ENCODE measurements around the gene LRRC9. TPM values are rescaled to one million over a fixed set of nuclear protein-coding genes. Genes with fewer than 3 reads are reported as not detected.

The LRRC9 gene
- total RNA-seq, 4 donors from 2014 or later: 2.1 TPM; not detected in 3

DNA sequence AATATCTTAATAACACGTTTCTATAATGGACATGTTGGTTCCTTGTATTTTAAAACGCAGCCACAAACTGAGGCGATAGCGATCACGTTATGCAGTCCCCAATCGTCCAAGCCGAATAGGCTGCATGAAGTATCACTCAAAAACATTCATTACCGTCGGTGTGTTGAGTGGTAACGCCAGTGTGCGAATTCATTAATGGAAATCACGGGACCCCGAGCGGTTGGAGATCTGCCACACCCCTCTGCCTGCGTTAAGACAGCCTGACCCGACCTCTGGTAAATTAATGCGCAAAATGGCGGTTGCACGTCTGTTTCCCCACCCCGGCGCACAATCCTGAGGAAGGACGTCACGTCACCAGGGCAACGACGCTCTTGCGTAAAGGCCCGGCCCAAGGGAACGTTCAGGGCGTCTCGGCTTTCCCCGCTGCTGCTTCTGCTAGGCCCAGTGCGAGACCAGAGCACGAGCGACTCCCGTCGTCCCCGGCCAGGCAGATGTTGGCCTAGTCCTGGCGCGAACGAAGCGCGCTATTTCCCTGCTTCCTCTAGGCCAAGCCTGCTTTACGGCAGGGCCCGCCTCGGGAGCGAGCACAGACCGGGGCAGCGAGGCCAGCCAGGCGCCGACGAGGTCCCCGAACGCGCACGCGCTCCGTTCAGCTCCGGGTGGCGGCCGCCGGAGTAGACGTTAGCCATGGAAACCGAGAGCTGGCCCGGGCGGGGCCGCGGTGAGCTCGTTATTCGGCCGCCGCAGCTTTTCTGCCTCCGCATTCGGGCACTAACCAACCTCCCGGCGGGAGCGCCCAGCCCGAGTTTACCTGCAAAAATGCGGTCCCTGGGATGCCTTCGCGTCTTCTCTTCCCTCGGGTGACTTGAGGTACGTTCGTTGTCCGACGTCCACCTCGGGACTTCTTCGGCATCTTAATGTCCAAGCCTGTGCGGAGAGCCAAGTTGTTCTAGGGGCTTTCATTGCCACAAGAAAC is 171.9 kb downstream of the LRRC9 start, which contains the start of gene PCNX4:
PCNX4 (plus strand) TSS at position 374 of the 976 bp plus-strand sequence. CDS start 15,716 bp downstream, outside the sequence.
- Histone ChIP-seq H3K27me3 (no peaks in the 10 kb centered on the region), H3K4me3 (peak within 1 kb of the TSS; percentile 52 to 89), H3K27ac (peak within 1 kb of the TSS; percentile 93 to 98), H3K9me3 (no peaks in the 10 kb centered on the region), H3K36me3 (no peaks in the 10 kb centered on the region), H3K4me1 (no peaks in the 10 kb centered on the region)
- TF ChIP-seq, protein P1, sequence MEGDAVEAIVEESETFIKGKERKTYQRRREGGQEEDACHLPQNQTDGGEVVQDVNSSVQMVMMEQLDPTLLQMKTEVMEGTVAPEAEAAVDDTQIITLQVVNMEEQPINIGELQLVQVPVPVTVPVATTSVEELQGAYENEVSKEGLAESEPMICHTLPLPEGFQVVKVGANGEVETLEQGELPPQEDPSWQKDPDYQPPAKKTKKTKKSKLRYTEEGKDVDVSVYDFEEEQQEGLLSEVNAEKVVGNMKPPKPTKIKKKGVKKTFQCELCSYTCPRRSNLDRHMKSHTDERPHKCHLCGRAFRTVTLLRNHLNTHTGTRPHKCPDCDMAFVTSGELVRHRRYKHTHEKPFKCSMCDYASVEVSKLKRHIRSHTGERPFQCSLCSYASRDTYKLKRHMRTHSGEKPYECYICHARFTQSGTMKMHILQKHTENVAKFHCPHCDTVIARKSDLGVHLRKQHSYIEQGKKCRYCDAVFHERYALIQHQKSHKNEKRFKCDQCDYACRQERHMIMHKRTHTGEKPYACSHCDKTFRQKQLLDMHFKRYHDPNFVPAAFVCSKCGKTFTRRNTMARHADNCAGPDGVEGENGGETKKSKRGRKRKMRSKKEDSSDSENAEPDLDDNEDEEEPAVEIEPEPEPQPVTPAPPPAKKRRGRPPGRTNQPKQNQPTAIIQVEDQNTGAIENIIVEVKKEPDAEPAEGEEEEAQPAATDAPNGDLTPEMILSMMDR (IDR thresholded peaks at IDR 0.05): peak in 1 of 4 experiments; percentile 8
- peak; percentile 92 to 94 for TF ChIP-seq POLR2A (IDR thresholded peaks at IDR 0.05)
- intact Hi-C loops (cut with DNase I; ENCODE audit: low total_unique reads): loop anchor here (10.0 kb wide), 1 partner anchor 73 kb away; the partner anchor contains the start of gene DHRS7
- peak; percentile 96 to 98 for DNase-seq

GRCh38 chr14:60092526-60092920 is 172.6 kb downstream of the LRRC9 start:
- DNase-seq: peak in 1 of 2 donors; percentile 29
- TF ChIP-seq, protein P1 (IDR thresholded peaks at IDR 0.05): no peak
- no peak for TF ChIP-seq POLR2A (IDR thresholded peaks at IDR 0.05)
- intact Hi-C loops (cut with DNase I; ENCODE audit: low total_unique reads): loop anchor here (10.0 kb wide), 1 partner anchor 72 kb away; the partner anchor contains the start of gene DHRS7
- no peaks in the 10 kb centered on the region for H3K4me1 ChIP-seq
- H3K4me3 ChIP-seq: peak overlapping the region; percentile 52 to 89
- H3K9me3 ChIP-seq: no peaks in the 10 kb centered on the region
- H3K27ac ChIP-seq: peak overlapping the region; percentile 93 to 98
- no peaks in the 10 kb centered on the region for H3K27me3 ChIP-seq
- no peaks in the 10 kb centered on the region for H3K36me3 ChIP-seq

DNA sequence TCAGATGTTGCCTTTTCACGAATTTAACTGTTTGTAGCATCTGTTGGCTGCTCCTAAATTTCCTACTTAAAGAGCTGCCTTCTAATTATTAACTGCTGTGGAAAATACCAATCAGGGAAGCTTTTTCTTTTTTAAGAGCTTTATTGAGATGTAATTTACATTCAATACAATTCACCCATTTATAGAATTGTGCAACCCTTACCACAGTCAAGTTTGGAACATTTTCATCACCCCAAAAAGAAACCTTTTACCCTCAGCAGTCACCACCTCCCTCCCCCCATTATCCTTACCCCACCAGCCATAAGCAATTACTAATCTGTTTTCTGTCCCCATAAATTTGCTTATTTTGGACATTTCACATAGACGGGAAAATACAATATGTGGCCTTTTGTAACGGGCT is 173.1 kb downstream of the LRRC9 start:
- H3K9me3 ChIP-seq: no peaks in the 10 kb centered on the region
- peak overlapping the region; percentile 52 to 89 for H3K4me3 ChIP-seq
- DNase-seq: no peak
- no peaks in the 10 kb centered on the region for H3K4me1 ChIP-seq
- H3K27ac ChIP-seq: peak overlapping the region; percentile 93 to 98
- intact Hi-C loops (cut with DNase I; ENCODE audit: low total_unique reads): loop anchor here (10.0 kb wide), 1 partner anchor 72 kb away; the partner anchor contains the start of gene DHRS7
- H3K36me3 ChIP-seq: no peaks in the 10 kb centered on the region
- TF ChIP-seq POLR2A (IDR thresholded peaks at IDR 0.05): no peak
- TF ChIP-seq, protein P1 (IDR thresholded peaks at IDR 0.05): no peak
- H3K27me3 ChIP-seq: no peaks in the 10 kb centered on the region

DNA sequence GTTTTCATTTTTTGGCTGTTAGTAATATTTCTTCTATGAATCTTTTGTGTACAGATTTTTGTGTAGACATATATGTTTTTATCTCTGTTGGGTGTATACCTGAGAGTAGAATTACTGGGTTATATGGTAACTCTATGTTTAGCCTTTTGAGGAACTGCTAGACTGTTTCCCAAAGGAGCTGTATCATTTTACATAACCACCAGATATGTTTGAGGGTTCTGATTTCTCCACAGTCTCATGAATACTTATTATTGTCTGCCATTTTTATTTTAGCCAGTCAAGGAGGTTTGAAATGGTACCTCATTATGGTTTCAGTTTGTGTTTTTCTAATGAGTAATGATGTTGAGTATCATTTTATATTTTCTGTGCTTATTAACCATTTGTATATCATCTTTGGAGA is 173.7 kb downstream of the LRRC9 start:
- TF ChIP-seq, protein P1 (IDR thresholded peaks at IDR 0.05): no peak
- TF ChIP-seq POLR2A (IDR thresholded peaks at IDR 0.05): no peak
- Histone ChIP-seq H3K4me3 (peak overlapping the region in 1 of 2 donors; percentile 52), H3K9me3 (no peaks in the 10 kb centered on the region), H3K36me3 (no peaks in the 10 kb centered on the region), H3K27ac (peak overlapping the region; percentile 93 to 98), H3K27me3 (no peaks in the 10 kb centered on the region), H3K4me1 (no peaks in the 10 kb centered on the region)
- DNase-seq: no peak
- intact Hi-C loops (cut with DNase I; ENCODE audit: low total_unique reads): loop anchor here (10.0 kb wide), 1 partner anchor 71 kb away; the partner anchor contains the start of gene DHRS7
